Hematopoietic multipotent progenitor cell treated with erythropoietin and hydrocortisone succinate and interleukin-3 and kit ligand, for 8 days (in vitro differentiated cells): ENCODE measurements around the gene JMY.

Source experiments
- DNase-seq: peaks from one replicate; pipeline ENCODE4 v3.0.0-alpha.2; 2015

Gene JMY

GRCh38 chr5:79301046-79301712 lies 65.2 kb downstream of the JMY start:
- DNase-seq: no peak

- DNase-seq: no peak
Observed at GRCh38 chr5:79302454-79302853, 66.5 kb downstream of the JMY start.

GRCh38 chr5:79305706-79306105 lies 69.8 kb downstream of the JMY start:
- DNase-seq: no peak

GRCh38 chr5:79318935-79319614 lies 83.1 kb downstream of the JMY start:
- DNase-seq: peak; percentile 8

- no peak for DNase-seq
Observed at GRCh38 chr5:79329453-79329852, 93.5 kb downstream of the JMY start.

- DNase-seq: no peak
Observed at GRCh38 chr5:79330071-79330470, 94.1 kb downstream of the JMY start.

GRCh38 chr5:79333852-79334557 lies 98.1 kb downstream of the JMY start:
- no peak for DNase-seq

GRCh38 chr5:79346420-79346824 lies 110.5 kb downstream of the JMY start:
- no peak for DNase-seq

- no peak for DNase-seq
Observed at GRCh38 chr5:79349047-79349446, 113.1 kb downstream of the JMY start.

- no peak for DNase-seq
Observed at GRCh38 chr5:79349881-79350280, 114.0 kb downstream of the JMY start.

- no peak for DNase-seq
Observed at GRCh38 chr5:79357398-79357797, 121.5 kb downstream of the JMY start.
